GM19043 (cell line): ENCODE data around the gene ZG16B.
A peak's percentile ranks its signal among the peaks of the same experiment; 100 is the strongest.

Experiments
- ATAC-seq: cut with Tn5 transposase; IDR thresholded peaks from one replicate; pipeline ENCODE4 v1.9.1; 2021; ENCODE audit warnings: low read depth; ENCODE audit not compliant: unreplicated experiment

The ZG16B gene

GRCh38 chr16:2859686-2860265 lies 29.7 kb downstream of the ZG16B start:
- no peak for ATAC-seq

- ATAC-seq, result no peak
These were observed 30.9 kb downstream of the ZG16B start for GRCh38 chr16:2860826-2861567.

DNA sequence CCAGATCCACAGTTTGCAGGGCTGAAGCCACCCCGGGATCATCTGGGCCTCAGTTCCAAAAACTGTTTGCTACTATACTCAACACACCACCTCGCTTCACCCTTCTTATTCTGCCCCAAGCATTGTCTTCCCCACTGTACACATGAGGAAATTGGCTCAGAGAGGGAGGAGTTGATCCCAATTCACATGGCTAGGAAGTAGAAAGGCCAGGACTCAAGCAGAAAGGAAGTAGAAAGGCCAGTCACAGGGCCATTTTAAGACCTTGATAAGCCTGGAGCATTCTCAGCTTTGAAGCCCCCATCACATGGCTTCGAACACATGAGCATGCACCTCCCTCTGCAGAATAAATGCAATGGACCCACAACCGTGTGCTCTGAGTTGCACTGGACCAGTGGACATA lies 35.5 kb downstream of the ZG16B start:
- ATAC-seq, result no peak

DNA sequence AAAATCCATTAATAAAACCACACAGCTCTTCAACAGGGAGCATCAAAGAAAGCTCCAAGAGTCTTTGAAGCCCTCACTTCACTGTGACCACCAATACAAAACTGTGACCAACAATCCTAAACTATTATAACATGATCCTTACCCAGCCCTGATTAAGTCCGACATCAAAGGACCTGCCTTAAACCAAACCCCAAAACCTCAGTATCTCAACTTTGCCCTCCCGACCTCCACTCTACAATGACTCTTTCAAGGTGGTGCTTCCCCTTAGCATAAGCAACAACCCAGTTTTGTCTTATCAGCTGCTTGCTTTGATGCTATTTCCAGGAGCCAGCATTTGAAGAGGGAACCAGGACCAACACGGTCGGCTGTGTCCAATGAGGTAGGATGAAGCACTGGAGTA lies 36.3 kb downstream of the ZG16B start:
- no peak for ATAC-seq

GRCh38 chr16:2867661-2867986 lies 37.5 kb downstream of the ZG16B start:
- no peak for ATAC-seq

- peak; percentile 71 for ATAC-seq
These were observed 38.1 kb downstream of the ZG16B start for GRCh38 chr16:2867987-2868789.

GRCh38 chr16:2871926-2872325 lies 41.8 kb downstream of the ZG16B start:
- no peak for ATAC-seq

DNA sequence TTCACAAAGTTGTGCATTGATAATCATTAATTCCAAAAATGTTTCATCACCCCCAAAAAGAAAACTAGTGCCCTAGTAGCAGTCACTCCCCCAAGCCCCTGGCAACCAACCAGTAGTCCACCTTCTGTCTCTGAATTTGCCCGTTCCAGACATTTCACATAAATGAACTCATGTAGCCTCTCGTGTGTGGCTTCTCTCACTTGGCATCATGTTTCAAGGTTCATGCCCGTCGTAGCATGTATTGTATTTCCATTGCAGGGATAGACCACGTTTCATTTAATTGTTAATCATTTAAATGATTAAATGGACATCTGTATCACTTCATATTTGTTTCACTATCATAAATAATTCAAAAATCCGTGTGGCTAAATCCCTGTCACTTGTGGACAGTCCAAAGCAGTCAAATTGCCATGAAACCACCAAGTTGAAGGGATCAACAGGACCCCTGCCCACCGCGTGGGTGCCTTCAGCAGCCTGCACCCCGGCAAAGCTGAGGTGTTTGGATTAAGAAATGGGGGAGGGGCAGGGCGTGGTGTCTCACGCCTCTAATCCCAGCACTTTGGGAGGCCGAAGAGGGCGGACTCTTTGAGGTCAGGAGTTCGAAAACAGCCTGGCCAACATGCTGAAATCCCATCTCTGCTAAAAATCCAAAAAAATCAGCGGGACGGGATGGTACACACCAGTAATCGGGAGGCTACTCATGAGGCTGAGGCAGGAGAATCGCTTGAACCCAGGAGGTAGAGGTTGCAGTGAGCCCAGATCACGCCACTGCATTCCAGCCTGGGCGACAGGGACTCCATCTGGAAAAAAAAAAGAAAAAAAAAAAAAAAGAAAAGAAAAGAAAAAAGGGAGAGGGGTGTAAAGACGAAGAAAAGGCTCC lies 44.2 kb downstream of the ZG16B start:
- ATAC-seq, result no peak

GRCh38 chr16:2874912-2875362 lies 44.8 kb downstream of the ZG16B start:
- ATAC-seq, result no peak

DNA sequence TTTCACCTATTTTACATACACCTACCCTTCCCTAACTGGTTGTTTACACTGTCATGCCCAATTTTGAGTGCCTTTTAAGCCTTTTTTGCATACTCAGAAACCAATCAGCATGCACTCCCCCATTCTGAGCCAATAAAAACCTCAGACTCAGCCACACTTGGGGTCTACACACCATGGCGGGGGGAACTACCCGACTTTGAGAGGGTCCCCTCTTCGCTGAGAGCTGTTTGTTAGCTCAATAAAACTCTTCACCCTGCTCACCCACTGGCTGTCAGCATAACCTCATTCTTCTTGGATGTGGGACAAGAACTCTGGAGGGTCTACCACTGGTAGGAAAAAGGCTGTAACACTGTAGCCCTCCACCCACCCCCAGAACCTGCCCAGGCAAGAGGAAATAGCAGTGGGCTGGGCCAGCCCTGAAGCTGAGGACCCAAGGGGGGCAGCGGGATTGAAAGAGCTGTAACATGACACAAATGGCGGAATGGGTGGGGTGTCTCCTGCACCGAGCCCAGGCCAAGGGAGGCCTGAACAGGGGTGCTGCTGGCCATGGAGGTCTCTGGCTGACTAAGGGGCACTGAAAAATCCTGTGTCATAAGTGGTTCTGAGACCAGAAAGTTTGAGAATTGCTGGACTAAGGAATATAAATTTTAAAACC lies 49.9 kb downstream of the ZG16B start:
- no peak for ATAC-seq
